GM12878 (cell line): ENCODE results near the gene CD101. TPM values are rescaled to one million over a fixed set of nuclear protein-coding genes. Genes with fewer than 3 reads are reported as not detected.

Source experiments
- CUX1 ChIP-seq: IDR thresholded peaks from 2 replicates; pipeline ENCODE4 v1.6.1; 2012; ENCODE audit warnings: improper control_type of control experiment, low read depth, low read length; ENCODE audit not compliant: insufficient replicate concordance
- HCFC1 ChIP-seq: fragments of 150-350 bp; IDR thresholded peaks from 2 replicates; pipeline ENCODE4 v1.6.1; 2014; ENCODE audit warnings: low read length
- polyA plus RNA-seq, 11 experiments: library from polyadenylated mRNA; depleted of rRNA in 4 of 11; unstranded in 6 of 11; stranded (reverse) in 5 of 11; fragments of >200 nt; fragmentation: Nextera tagmentation in 4 of 11; fragmentation: Illumina TruSeq in 1 of 11; extraction: Ambion mirVana in 4 of 11; extraction: Trizol in 1 of 11; gene quantifications; 1 replicate in 1 of 11; 2 replicates in 10 of 11; pipeline versions ENCODE4 v1.2.1 to v1.2.3, GENCODE V29; 2011 to 2016; ENCODE audit warnings: inconsistent platforms in 2 of 11, missing spikeins in 2 of 11, low read depth in 1 of 11
- total RNA-seq, 4 experiments: library from RNA; depleted of rRNA in 3 of 4; stranded (reverse); fragments of >200 nt in 3 of 4; fragmentation: Illumina TruSeq in 1 of 4; extraction: Trizol in 1 of 4; gene quantifications; 2 replicates each; pipeline versions ENCODE4 v1.2.1 to v1.2.3, GENCODE V29; 2013 to 2021

The CD101 gene
- total and polyA plus RNA-seq, 10 of the 15 experiments (the other 5 are each of a cell fraction or from before 2014, with no cell fraction given), result 0.56 to 7.9 (median 2.9) TPM

- TF ChIP-seq CUX1, result no peak
- TF ChIP-seq HCFC1, result no peak
These were observed 58.3 kb downstream of the CD101 start, which contains the start of gene TTF2 (continued) for GRCh38 chr1:117059678-117060440.
